ENCODE measurements around the gene KIRREL3.

KIRREL3 gene

DNA sequence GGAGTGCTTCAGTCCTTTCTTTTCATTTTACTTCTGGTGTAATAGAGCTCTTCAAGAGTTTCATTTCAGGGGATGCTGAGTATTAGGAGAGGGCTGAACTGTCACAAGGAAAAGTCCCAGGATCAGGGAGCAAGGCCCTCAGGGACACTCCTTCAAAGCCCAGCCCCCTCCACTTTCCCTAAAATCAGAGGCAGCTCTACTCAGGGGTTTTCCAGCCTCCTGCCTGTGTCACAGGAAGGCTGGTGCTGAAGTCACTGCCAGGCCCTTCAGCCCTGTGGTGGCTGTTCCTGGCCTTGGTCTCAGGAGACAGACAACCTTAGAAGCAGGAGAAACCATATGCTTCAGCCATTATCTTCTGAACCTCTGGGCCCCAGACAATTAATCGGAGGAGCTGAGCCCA lies 36.4 kb upstream of the KIRREL3 start:
- H3K4me3 ChIP-seq (ENCODE audit: insufficient read length, low read depth): no peak overlapping the region
- no peaks in the 10 kb centered on the region for H3K9me3 ChIP-seq (ENCODE audit: insufficient read depth, low read length)
- no peak for TF ChIP-seq SUZ12 (IDR thresholded peaks at IDR 0.05; ENCODE audit: extremely low read depth, insufficient read depth, insufficient read length)
- TF ChIP-seq YY1 (IDR thresholded peaks at IDR 0.05; ENCODE audit: insufficient read depth, insufficient read length): no peak
- TF ChIP-seq ZNF274 (IDR thresholded peaks at IDR 0.05; ENCODE audit: low read depth, low read length): no peak
- H3K4me1 ChIP-seq (ENCODE audit: insufficient read depth, insufficient read length): peaks cover 2% of the 10 kb centered on the region
- no peak overlapping the region for H3K9ac ChIP-seq (ENCODE audit: insufficient read length, low read depth)
- no peaks in the 10 kb centered on the region for H3K27me3 ChIP-seq (ENCODE audit: insufficient read depth, insufficient read length)
- DNase-seq (ENCODE audit: low read depth, low spot score): no peak
- H3K36me3 ChIP-seq (ENCODE audit: insufficient read depth, insufficient read length, low read length): no peaks in the 10 kb centered on the region

DNA sequence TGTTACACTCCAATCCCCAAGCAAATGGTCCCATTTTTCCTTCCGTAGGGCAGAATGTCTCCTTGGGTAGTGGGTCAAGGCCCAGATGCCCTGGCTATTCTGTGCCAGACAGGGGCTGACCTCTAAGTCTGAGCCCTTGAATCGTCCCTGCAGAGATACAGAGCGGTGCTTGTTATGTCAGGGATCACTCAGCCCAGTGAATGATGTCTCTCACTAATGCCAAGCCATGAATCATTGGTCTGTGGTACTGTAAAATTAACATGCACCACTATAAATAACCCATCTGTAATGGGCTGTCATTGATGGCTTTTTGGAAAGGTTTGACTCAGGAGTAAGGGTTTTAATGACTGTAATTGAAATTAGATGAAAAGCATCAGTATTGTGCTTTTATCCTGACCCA lies 35.3 kb upstream of the KIRREL3 start:
- Histone ChIP-seq H3K9me3 (ENCODE audit: insufficient read depth, low read length) (no peaks in the 10 kb centered on the region), H3K27me3 (ENCODE audit: insufficient read depth, insufficient read length) (no peaks in the 10 kb centered on the region), H3K4me1 (ENCODE audit: insufficient read depth, insufficient read length) (peaks cover 2% of the 10 kb centered on the region), H3K4me3 (ENCODE audit: insufficient read length, low read depth) (no peak overlapping the region), H3K36me3 (ENCODE audit: insufficient read depth, insufficient read length, low read length) (no peaks in the 10 kb centered on the region), H3K9ac (ENCODE audit: insufficient read length, low read depth) (no peak overlapping the region)
- no peak for TF ChIP-seq ZNF274 (IDR thresholded peaks at IDR 0.05; ENCODE audit: low read depth, low read length)
- no peak for TF ChIP-seq SUZ12 (IDR thresholded peaks at IDR 0.05; ENCODE audit: extremely low read depth, insufficient read depth, insufficient read length)
- no peak for TF ChIP-seq YY1 (IDR thresholded peaks at IDR 0.05; ENCODE audit: insufficient read depth, insufficient read length)
- DNase-seq (ENCODE audit: low read depth, low spot score): no peak

DNA sequence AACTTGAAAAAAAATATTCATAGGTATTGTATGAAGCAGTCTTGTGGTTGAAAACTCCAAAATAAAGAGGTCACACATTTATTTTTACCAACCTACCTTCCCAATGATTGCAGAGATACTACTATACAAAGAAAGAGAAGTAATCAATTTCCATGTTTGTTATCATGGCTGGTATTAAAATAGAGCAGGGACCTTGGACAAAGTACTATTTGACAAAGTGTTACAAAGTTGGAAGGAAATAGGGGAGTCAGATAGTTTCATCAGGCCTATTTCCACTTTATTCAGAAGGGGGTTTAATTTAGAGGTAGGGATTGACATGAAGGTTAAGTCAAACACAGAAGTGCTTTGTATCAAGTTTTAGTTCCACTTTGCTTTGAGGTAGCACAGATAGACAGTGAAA lies 34.4 kb upstream of the KIRREL3 start:
- Histone ChIP-seq H3K27me3 (ENCODE audit: insufficient read depth, insufficient read length) (no peaks in the 10 kb centered on the region), H3K36me3 (ENCODE audit: insufficient read depth, insufficient read length, low read length) (no peaks in the 10 kb centered on the region), H3K9me3 (ENCODE audit: insufficient read depth, low read length) (no peaks in the 10 kb centered on the region), H3K9ac (ENCODE audit: insufficient read length, low read depth) (no peak overlapping the region), H3K4me3 (ENCODE audit: insufficient read length, low read depth) (no peak overlapping the region), H3K4me1 (ENCODE audit: insufficient read depth, insufficient read length) (peaks cover 2% of the 10 kb centered on the region)
- no peak for TF ChIP-seq SUZ12 (IDR thresholded peaks at IDR 0.05; ENCODE audit: extremely low read depth, insufficient read depth, insufficient read length)
- TF ChIP-seq ZNF274 (IDR thresholded peaks at IDR 0.05; ENCODE audit: low read depth, low read length): no peak
- no peak for TF ChIP-seq YY1 (IDR thresholded peaks at IDR 0.05; ENCODE audit: insufficient read depth, insufficient read length)
- no peak for DNase-seq (ENCODE audit: low read depth, low spot score)

DNA sequence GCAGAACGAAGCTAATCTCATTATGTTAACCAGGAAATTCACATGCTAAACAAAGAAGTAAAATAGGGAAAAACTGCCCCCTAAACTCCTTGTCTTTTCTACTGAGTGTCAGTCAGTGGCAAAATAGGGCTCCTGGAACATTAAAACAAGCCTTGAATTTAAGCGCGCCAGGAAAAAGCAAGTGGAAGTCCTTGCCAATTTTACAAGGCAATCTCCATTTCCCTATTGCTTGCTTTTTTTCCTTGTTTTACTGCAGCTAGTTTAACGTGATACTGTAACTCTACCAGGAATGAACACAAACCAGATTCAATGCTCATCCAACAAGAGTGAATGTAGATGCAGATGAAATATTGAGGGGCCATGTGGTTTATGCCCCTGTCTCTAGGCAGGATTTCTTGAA lies 28.1 kb upstream of the KIRREL3 start:
- no peak for DNase-seq (ENCODE audit: low read depth, low spot score)
- no peak overlapping the region for H3K4me3 ChIP-seq (ENCODE audit: insufficient read length, low read depth)
- H3K4me1 ChIP-seq (ENCODE audit: insufficient read depth, insufficient read length): no peaks in the 10 kb centered on the region
- TF ChIP-seq ZNF274 (IDR thresholded peaks at IDR 0.05; ENCODE audit: low read depth, low read length) (no peak), SUZ12 (IDR thresholded peaks at IDR 0.05; ENCODE audit: extremely low read depth, insufficient read depth, insufficient read length) (no peak), YY1 (IDR thresholded peaks at IDR 0.05; ENCODE audit: insufficient read depth, insufficient read length) (no peak)
- H3K9me3 ChIP-seq (ENCODE audit: insufficient read depth, low read length): no peaks in the 10 kb centered on the region
- no peak overlapping the region for H3K9ac ChIP-seq (ENCODE audit: insufficient read length, low read depth)
- H3K27me3 ChIP-seq (ENCODE audit: insufficient read depth, insufficient read length): no peaks in the 10 kb centered on the region
- H3K36me3 ChIP-seq (ENCODE audit: insufficient read depth, insufficient read length, low read length): no peaks in the 10 kb centered on the region

GRCh38 chr11:127027789-127028188 lies 27.2 kb upstream of the KIRREL3 start:
- Histone ChIP-seq H3K36me3 (ENCODE audit: insufficient read depth, insufficient read length, low read length) (no peaks in the 10 kb centered on the region), H3K4me3 (ENCODE audit: insufficient read length, low read depth) (no peak overlapping the region), H3K4me1 (ENCODE audit: insufficient read depth, insufficient read length) (no peaks in the 10 kb centered on the region), H3K9ac (ENCODE audit: insufficient read length, low read depth) (no peak overlapping the region), H3K27me3 (ENCODE audit: insufficient read depth, insufficient read length) (no peaks in the 10 kb centered on the region), H3K9me3 (ENCODE audit: insufficient read depth, low read length) (no peaks in the 10 kb centered on the region)
- TF ChIP-seq ZNF274 (IDR thresholded peaks at IDR 0.05; ENCODE audit: low read depth, low read length): no peak
- TF ChIP-seq SUZ12 (IDR thresholded peaks at IDR 0.05; ENCODE audit: extremely low read depth, insufficient read depth, insufficient read length): no peak
- TF ChIP-seq YY1 (IDR thresholded peaks at IDR 0.05; ENCODE audit: insufficient read depth, insufficient read length): no peak
- DNase-seq (ENCODE audit: low read depth, low spot score): no peak

DNA sequence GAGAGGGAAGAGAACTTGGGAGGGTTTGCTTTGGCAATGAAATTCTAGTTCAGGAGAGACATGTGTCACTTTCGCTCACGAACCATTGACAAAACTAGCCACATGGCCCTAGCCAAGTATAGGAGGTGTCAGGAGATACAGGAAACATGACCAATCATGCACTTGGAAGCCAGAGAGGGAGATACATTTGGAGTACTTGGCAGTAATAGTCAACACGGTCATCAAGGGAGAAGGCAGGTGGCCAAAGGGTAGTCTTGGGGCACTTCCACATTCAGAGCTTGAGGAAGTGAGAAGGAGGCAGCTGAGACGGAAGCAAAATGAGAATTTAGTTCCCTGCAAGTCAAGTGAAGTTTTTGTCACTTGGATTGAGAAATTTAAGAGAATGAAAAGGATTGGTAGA lies 26.4 kb upstream of the KIRREL3 start:
- DNase-seq (ENCODE audit: low read depth, low spot score): no peak
- Histone ChIP-seq H3K27me3 (ENCODE audit: insufficient read depth, insufficient read length) (no peaks in the 10 kb centered on the region), H3K9me3 (ENCODE audit: insufficient read depth, low read length) (no peaks in the 10 kb centered on the region), H3K9ac (ENCODE audit: insufficient read length, low read depth) (no peak overlapping the region), H3K4me3 (ENCODE audit: insufficient read length, low read depth) (no peak overlapping the region), H3K36me3 (ENCODE audit: insufficient read depth, insufficient read length, low read length) (no peaks in the 10 kb centered on the region), H3K4me1 (ENCODE audit: insufficient read depth, insufficient read length) (no peaks in the 10 kb centered on the region)
- TF ChIP-seq SUZ12 (IDR thresholded peaks at IDR 0.05; ENCODE audit: extremely low read depth, insufficient read depth, insufficient read length): no peak
- no peak for TF ChIP-seq ZNF274 (IDR thresholded peaks at IDR 0.05; ENCODE audit: low read depth, low read length)
- TF ChIP-seq YY1 (IDR thresholded peaks at IDR 0.05; ENCODE audit: insufficient read depth, insufficient read length): no peak

- DNase-seq (ENCODE audit: low read depth, low spot score): no peak
- H3K36me3 ChIP-seq (ENCODE audit: insufficient read depth, insufficient read length, low read length): no peaks in the 10 kb centered on the region
- no peaks in the 10 kb centered on the region for H3K4me1 ChIP-seq (ENCODE audit: insufficient read depth, insufficient read length)
- no peak overlapping the region for H3K9ac ChIP-seq (ENCODE audit: insufficient read length, low read depth)
- H3K4me3 ChIP-seq (ENCODE audit: insufficient read length, low read depth): no peak overlapping the region
- no peaks in the 10 kb centered on the region for H3K27me3 ChIP-seq (ENCODE audit: insufficient read depth, insufficient read length)
- no peak for TF ChIP-seq YY1 (IDR thresholded peaks at IDR 0.05; ENCODE audit: insufficient read depth, insufficient read length)
- TF ChIP-seq SUZ12 (IDR thresholded peaks at IDR 0.05; ENCODE audit: extremely low read depth, insufficient read depth, insufficient read length): no peak
- no peak for TF ChIP-seq ZNF274 (IDR thresholded peaks at IDR 0.05; ENCODE audit: low read depth, low read length)
- H3K9me3 ChIP-seq (ENCODE audit: insufficient read depth, low read length): no peaks in the 10 kb centered on the region
Observed at GRCh38 chr11:127023991-127024390, 23.4 kb upstream of the KIRREL3 start.

Data from NT2/D1 (cell line).